GM18505 (cell line): ENCODE results near the gene RNF40.

Experiments used
- ATAC-seq: cut with Tn5 transposase; IDR thresholded peaks from one replicate; pipeline ENCODE4 v1.9.1; 2021; ENCODE audit not compliant: unreplicated experiment
- POLR2A ChIP-seq: IDR thresholded peaks from 4 replicates; pipeline ENCODE4 v1.6.1; 2011; ENCODE audit warnings: borderline replicate concordance; ENCODE audit not compliant: insufficient read depth, insufficient read length; ENCODE audit errors: extremely low read depth

RNF40 gene

GRCh38 chr16:30821891-30822290 lies 59.8 kb downstream of the RNF40 start:
- no peak for ATAC-seq
- no peak for TF ChIP-seq POLR2A
